K562 (cell line): ENCODE data around the gene LONP1. TPM values are rescaled to one million over a fixed set of nuclear protein-coding genes. Genes with fewer than 3 reads are reported as not detected.

Source experiments
- ATF7 ChIP-seq: fragments of 450-650 bp; IDR thresholded peaks from 2 replicates; pipeline ENCODE4 v1.7.1; 2014; ENCODE audit warnings: mild to moderate bottlenecking, moderate library complexity
- BRD9 ChIP-seq: fragments of 450-650 bp; IDR thresholded peaks from 2 replicates; pipeline ENCODE4 v1.6.1; 2018; ENCODE audit warnings: low read depth; ENCODE audit not compliant: partially characterized antibody
- C11orf30 ChIP-seq: fragments of 450-650 bp; IDR thresholded peaks from 2 replicates; pipeline ENCODE4 v1.6.1; 2016; ENCODE audit warnings: low read depth, mild to moderate bottlenecking
- GABPB1 ChIP-seq: sonication (generic); formaldehyde crosslinking; IDR thresholded peaks from 2 replicates; pipeline ENCODE4 v1.8.0; 2022; ENCODE audit warnings: mild to moderate bottlenecking, missing genetic modification reagents
- MEF2A ChIP-seq: IDR thresholded peaks from 2 replicates; pipeline ENCODE4 v1.6.1; 2011; ENCODE audit warnings: low read depth, mild to moderate bottlenecking, low read length, moderate library complexity; ENCODE audit not compliant: control insufficient read depth
- PHF8 ChIP-seq: fragments of 200-600 bp; sonication (generic); IDR thresholded peaks from 2 replicates; pipeline ENCODE4 v1.6.1; 2012; ENCODE audit warnings: mixed run types, mild to moderate bottlenecking, inconsistent platforms, low read length, moderate library complexity, borderline replicate concordance
- RAD21 ChIP-seq, 2 experiments: fragments of 250-450 bp in 1 of 2; fragments of 450-650 bp in 1 of 2; sonication (Bioruptor Pico) in 1 of 2; formaldehyde crosslinking in 1 of 2; IDR thresholded peaks in 1 of 2; conservative IDR thresholded peaks in 1 of 2; 2 replicates each; pipeline versions ENCODE4 v1.4.0 to v1.8.0; 2020 to 2022; ENCODE audit warnings: mild to moderate bottlenecking in 2 of 2, moderate library complexity in 1 of 2
- SMARCA4 ChIP-seq: fragments of 450-650 bp; IDR thresholded peaks from 2 replicates; pipeline ENCODE4 v1.6.1; 2016
- SPI1 ChIP-seq: IDR thresholded peaks from 2 replicates; pipeline ENCODE4 v1.6.1; 2011; ENCODE audit warnings: low read depth, low read length, control low read depth, borderline replicate concordance
- YBX1 ChIP-seq: fragments of 450-650 bp; IDR thresholded peaks from 2 replicates; pipeline ENCODE4 v1.7.1; 2016; ENCODE audit warnings: mild to moderate bottlenecking
- ZNF384 ChIP-seq: IDR thresholded peaks from 2 replicates; pipeline ENCODE4 v1.6.1; 2012; ENCODE audit warnings: low read depth, low read length, improper control_type of control experiment
- polyA plus RNA-seq, 8 experiments: library from polyadenylated mRNA; depleted of rRNA in 4 of 8; stranded (reverse) in 5 of 8; unstranded in 3 of 8; fragments of >200 nt; fragmentation: Nextera tagmentation in 2 of 8; fragmentation: Illumina TruSeq in 1 of 8; extraction: Ambion mirVana in 2 of 8; extraction: Trizol in 1 of 8; gene quantifications; 2 replicates each; pipeline versions ENCODE4 v1.2.1 to v1.2.3, GENCODE V29; 2011 to 2014; ENCODE audit warnings: inconsistent platforms in 1 of 8, missing spikeins in 1 of 8
- total RNA-seq, 7 experiments: library from RNA; depleted of rRNA in 6 of 7; stranded (reverse); fragments of >200 nt in 6 of 7; fragmentation: Illumina TruSeq in 2 of 7; extraction: Trizol in 2 of 7; gene quantifications; 2 replicates each; pipeline versions ENCODE4 v1.2.1 to v1.2.3, GENCODE V29; 2011 to 2021; ENCODE audit warnings: low replicate concordance in 1 of 7
- TF ChIP-seq, protein P1 (sequence below), 2 experiments: fragments of 450-650 bp; IDR thresholded peaks; 2 replicates each; pipeline ENCODE4 v1.6.1; 2018; ENCODE audit warnings: mild to moderate bottlenecking in 2 of 2, low read depth in 1 of 2; ENCODE audit not compliant: partially characterized antibody in 2 of 2
- TF ChIP-seq, protein P2 (sequence below), 2 experiments: fragments of 450-650 bp; formaldehyde crosslinking in 1 of 2; IDR thresholded peaks; 2 replicates each; pipeline versions ENCODE4 v1.4.0 to v1.6.1; 2014 to 2020; ENCODE audit warnings: mild to moderate bottlenecking in 2 of 2, borderline replicate concordance in 1 of 2, low read depth in 1 of 2

The LONP1 gene
- total and polyA plus RNA-seq, 9 of the 15 experiments (the other 6 are each of a cell fraction or from before 2014, with no cell fraction given), result 1.1 to 238 (median 84.5) TPM

DNA sequence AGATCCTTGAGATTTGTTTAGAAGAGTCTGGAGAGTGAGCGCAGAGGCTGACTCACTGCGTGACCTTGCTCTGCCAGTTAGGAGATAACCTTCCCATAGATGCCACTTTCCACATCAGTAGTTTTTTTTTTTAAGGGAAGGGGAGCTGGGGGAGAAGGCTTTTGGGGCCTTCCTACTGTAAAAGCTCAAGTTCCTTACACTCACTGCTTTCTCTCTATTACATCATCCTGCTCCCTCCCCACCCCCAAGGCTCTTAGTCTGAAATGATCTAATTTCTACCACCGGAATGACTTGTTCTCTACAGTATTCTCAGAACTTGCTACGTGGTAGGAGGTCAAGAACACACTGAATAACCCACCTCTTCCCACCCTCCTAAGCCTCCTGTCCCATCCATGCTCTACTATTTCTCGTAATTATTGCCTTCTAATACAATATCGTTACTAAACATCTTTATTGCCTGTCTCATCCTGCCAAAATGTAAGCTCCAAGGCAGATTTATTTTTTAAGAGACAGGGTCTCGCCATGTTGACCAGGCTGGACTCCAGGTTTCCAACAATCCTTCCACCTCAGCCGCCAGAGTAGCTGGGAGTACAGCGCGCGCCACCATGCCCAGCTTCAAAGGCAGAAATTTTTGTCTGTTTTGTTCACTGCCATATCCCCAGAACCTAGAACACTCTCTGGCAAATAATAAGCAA, 1.2 kb downstream of the LONP1 start (continued):
- TF ChIP-seq, protein P1, sequence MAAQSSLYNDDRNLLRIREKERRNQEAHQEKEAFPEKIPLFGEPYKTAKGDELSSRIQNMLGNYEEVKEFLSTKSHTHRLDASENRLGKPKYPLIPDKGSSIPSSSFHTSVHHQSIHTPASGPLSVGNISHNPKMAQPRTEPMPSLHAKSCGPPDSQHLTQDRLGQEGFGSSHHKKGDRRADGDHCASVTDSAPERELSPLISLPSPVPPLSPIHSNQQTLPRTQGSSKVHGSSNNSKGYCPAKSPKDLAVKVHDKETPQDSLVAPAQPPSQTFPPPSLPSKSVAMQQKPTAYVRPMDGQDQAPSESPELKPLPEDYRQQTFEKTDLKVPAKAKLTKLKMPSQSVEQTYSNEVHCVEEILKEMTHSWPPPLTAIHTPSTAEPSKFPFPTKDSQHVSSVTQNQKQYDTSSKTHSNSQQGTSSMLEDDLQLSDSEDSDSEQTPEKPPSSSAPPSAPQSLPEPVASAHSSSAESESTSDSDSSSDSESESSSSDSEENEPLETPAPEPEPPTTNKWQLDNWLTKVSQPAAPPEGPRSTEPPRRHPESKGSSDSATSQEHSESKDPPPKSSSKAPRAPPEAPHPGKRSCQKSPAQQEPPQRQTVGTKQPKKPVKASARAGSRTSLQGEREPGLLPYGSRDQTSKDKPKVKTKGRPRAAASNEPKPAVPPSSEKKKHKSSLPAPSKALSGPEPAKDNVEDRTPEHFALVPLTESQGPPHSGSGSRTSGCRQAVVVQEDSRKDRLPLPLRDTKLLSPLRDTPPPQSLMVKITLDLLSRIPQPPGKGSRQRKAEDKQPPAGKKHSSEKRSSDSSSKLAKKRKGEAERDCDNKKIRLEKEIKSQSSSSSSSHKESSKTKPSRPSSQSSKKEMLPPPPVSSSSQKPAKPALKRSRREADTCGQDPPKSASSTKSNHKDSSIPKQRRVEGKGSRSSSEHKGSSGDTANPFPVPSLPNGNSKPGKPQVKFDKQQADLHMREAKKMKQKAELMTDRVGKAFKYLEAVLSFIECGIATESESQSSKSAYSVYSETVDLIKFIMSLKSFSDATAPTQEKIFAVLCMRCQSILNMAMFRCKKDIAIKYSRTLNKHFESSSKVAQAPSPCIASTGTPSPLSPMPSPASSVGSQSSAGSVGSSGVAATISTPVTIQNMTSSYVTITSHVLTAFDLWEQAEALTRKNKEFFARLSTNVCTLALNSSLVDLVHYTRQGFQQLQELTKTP (IDR thresholded peaks at IDR 0.05; ENCODE audit: low read depth in 1 of 2, partially characterized antibody in 2 of 2), result peak; percentile 76 to 88
- TF ChIP-seq BRD9, result peak; percentile 90
- TF ChIP-seq YBX1, result no peak
- TF ChIP-seq ATF7, result peak; percentile 97
- TF ChIP-seq, protein P2, sequence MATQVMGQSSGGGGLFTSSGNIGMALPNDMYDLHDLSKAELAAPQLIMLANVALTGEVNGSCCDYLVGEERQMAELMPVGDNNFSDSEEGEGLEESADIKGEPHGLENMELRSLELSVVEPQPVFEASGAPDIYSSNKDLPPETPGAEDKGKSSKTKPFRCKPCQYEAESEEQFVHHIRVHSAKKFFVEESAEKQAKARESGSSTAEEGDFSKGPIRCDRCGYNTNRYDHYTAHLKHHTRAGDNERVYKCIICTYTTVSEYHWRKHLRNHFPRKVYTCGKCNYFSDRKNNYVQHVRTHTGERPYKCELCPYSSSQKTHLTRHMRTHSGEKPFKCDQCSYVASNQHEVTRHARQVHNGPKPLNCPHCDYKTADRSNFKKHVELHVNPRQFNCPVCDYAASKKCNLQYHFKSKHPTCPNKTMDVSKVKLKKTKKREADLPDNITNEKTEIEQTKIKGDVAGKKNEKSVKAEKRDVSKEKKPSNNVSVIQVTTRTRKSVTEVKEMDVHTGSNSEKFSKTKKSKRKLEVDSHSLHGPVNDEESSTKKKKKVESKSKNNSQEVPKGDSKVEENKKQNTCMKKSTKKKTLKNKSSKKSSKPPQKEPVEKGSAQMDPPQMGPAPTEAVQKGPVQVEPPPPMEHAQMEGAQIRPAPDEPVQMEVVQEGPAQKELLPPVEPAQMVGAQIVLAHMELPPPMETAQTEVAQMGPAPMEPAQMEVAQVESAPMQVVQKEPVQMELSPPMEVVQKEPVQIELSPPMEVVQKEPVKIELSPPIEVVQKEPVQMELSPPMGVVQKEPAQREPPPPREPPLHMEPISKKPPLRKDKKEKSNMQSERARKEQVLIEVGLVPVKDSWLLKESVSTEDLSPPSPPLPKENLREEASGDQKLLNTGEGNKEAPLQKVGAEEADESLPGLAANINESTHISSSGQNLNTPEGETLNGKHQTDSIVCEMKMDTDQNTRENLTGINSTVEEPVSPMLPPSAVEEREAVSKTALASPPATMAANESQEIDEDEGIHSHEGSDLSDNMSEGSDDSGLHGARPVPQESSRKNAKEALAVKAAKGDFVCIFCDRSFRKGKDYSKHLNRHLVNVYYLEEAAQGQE (IDR thresholded peaks at IDR 0.05; ENCODE audit: borderline replicate concordance), result peak; percentile 29; the same call in 1 of the 2 replicates
- TF ChIP-seq, protein P2 (CRISPR knock-in tag; IDR thresholded peaks at IDR 0.05; ENCODE audit: low read depth), result no peak
- TF ChIP-seq ZNF384, result peak; percentile 94
- peak; percentile 31; the same call in 1 of the 2 replicates for TF ChIP-seq GABPB1
- TF ChIP-seq MEF2A, result peak; percentile 25; the same call in 1 of the 2 replicates
- peak; percentile 31; the same call in 1 of the 2 replicates for TF ChIP-seq PHF8
- peak; percentile 59; the same call in 1 of the 2 replicates for TF ChIP-seq C11orf30
- TF ChIP-seq RAD21 (CRISPR knock-in tag; conservative IDR thresholded peaks at IDR 0.05 in 1 of 2, IDR thresholded peaks at IDR 0.05 in 1 of 2), result peak; percentile 4 to 13; a peak in 1 of 4 replicates
- no peak for TF ChIP-seq SPI1
- TF ChIP-seq SMARCA4, result peak; percentile 85
